Natural killer cell (primary cell): Measurements from ENCODE around the gene MRFAP1. TPM values are rescaled to one million over a fixed set of nuclear protein-coding genes. Genes with fewer than 3 reads are reported as not detected.
A peak's percentile ranks its signal among the peaks of the same experiment; 100 is the strongest.

Source experiments
- ATAC-seq, 3 donors: fragments of 150-1000 bp in 2 of 3; fragments of 200-7000 bp in 1 of 3; cut with Tn5 transposase; 1 replicate in 1 of 3; 2 replicates in 2 of 3; pipeline ENCODE4 v1.10.0; 2021; ENCODE audit warnings: mild to moderate bottlenecking in 2 of 3, moderate library complexity in 2 of 3
- DNase-seq, 2 donors: peaks; one replicate each; pipeline versions ENCODE4 v3.0.0 to v3.0.0-alpha.2; 2013 to 2021; ENCODE audit warnings: mixed read lengths in 1 of 2
- H3K27ac ChIP-seq: one replicate; pipeline ENCODE4 v1.5.1; 2013; ENCODE audit warnings: mild to moderate bottlenecking, low read length
- H3K27me3 ChIP-seq: one replicate; pipeline ENCODE4 v1.6.1; 2013; ENCODE audit warnings: low read length; ENCODE audit not compliant: control insufficient read depth, insufficient read depth
- H3K36me3 ChIP-seq: one replicate; pipeline ENCODE4 v1.6.1; 2013; ENCODE audit warnings: low read length; ENCODE audit not compliant: control insufficient read depth, insufficient read depth
- H3K4me1 ChIP-seq: one replicate; pipeline ENCODE4 v1.6.1; 2013; ENCODE audit warnings: low read length; ENCODE audit not compliant: control insufficient read depth, insufficient read depth
- H3K4me3 ChIP-seq: one replicate; pipeline ENCODE4 v1.5.1; 2013; ENCODE audit warnings: low read length
- H3K9me3 ChIP-seq: one replicate; pipeline ENCODE4 v1.6.1; 2013; ENCODE audit warnings: low read length; ENCODE audit not compliant: control insufficient read depth, insufficient read depth
- H3K27ac Mint-ChIP-seq, 2 donors: one replicate each; pipeline ENCODE4 v1.8.0; 2022; ENCODE audit warnings: mild to moderate bottlenecking in 2 of 2, mixed read lengths in 2 of 2, moderate library complexity in 1 of 2
- H3K27me3 Mint-ChIP-seq, 2 donors: one replicate each; pipeline ENCODE4 v1.8.0; 2022; ENCODE audit warnings: low read depth in 2 of 2, mixed read lengths in 2 of 2
- H3K36me3 Mint-ChIP-seq: one replicate; pipeline ENCODE4 v1.8.0; 2022; ENCODE audit warnings: mixed read lengths
- H3K4me1 Mint-ChIP-seq, 2 donors: one replicate each; pipeline ENCODE4 v1.8.0; 2022; ENCODE audit warnings: mixed read lengths in 2 of 2
- H3K4me3 Mint-ChIP-seq: one replicate; pipeline ENCODE4 v1.8.0; 2022; ENCODE audit warnings: mild to moderate bottlenecking, moderate library complexity, mixed read lengths
- H3K9me3 Mint-ChIP-seq, 2 donors: one replicate each; pipeline ENCODE4 v1.8.0; 2022; ENCODE audit warnings: mixed read lengths in 2 of 2
- CTCF ChIP-seq: fragments of 200-600 bp; IDR thresholded peaks from one replicate; pipeline ENCODE4 v1.8.0; 2022; ENCODE audit warnings: antibody characterized with exemption
- WGBS: methylation state at CpG from one replicate; pipeline ENCODE4 v1.1.7; 2013; ENCODE audit warnings: missing lambda C conversion rate; ENCODE audit not compliant: insufficient coverage; 5-methylcytosine and 5-hydroxymethylcytosine counted together
- intact Hi-C: fragments of 100-400 bp; cut with micrococcal nuclease; formaldehyde crosslinking; loops from one replicate; pipeline ENCODE4 v1.14.2; 2022
- total RNA-seq, 4 donors: library from RNA; stranded (reverse); fragments of 120-200 nt in 1 of 4; gene quantifications; one replicate each; pipeline versions ENCODE4 v1.2.3 to v1.2.4, GENCODE V29; 2013 to 2022

MRFAP1 gene
- total RNA-seq, 3 donors from 2014 or later (not counting 1 experiment from before 2014, with no cell fraction given), result 105 to 146 (median 146) TPM

- Mint-ChIP-seq H3K9me3 (no peaks in the 10 kb centered on the region), H3K36me3 (peaks cover 7% of the 10 kb centered on the region), H3K27ac (no peak overlapping the region), H3K27me3 (no peaks in the 10 kb centered on the region), H3K4me3 (no peak overlapping the region), H3K4me1 (no peaks in the 10 kb centered on the region)
- Histone ChIP-seq H3K4me3 (no peak overlapping the region), H3K9me3 (no peaks in the 10 kb centered on the region), H3K4me1 (no peaks in the 10 kb centered on the region), H3K36me3 (peaks cover 44% of the 10 kb centered on the region), H3K27ac (no peak overlapping the region), H3K27me3 (no peaks in the 10 kb centered on the region)
- no peak for TF ChIP-seq CTCF
- 98% methylated on average over 12 of the region's 13 CpGs for WGBS
- ATAC-seq (no peak), DNase-seq (no peak)
- intact Hi-C loops, result no loop called here
Measured at GRCh38 chr4:6619116-6619465, 21.4 kb upstream of the MRFAP1 start.

GRCh38 chr4:6619466-6620255, 20.8 kb upstream of the MRFAP1 start:
- no peak overlapping the region for H3K4me3 Mint-ChIP-seq
- TF ChIP-seq CTCF, result no peak
- H3K36me3 Mint-ChIP-seq, result peaks cover 7% of the 10 kb centered on the region
- Histone ChIP-seq H3K27me3 (no peaks in the 10 kb centered on the region), H3K36me3 (peaks cover 39% of the 10 kb centered on the region), H3K4me1 (no peaks in the 10 kb centered on the region), H3K9me3 (no peaks in the 10 kb centered on the region), H3K27ac (no peak overlapping the region), H3K4me3 (no peak overlapping the region)
- intact Hi-C loops, result no loop called here
- no peaks in the 10 kb centered on the region for H3K9me3 Mint-ChIP-seq
- no peaks in the 10 kb centered on the region for H3K27me3 Mint-ChIP-seq
- WGBS, result 98% methylated on average over 24 of the region's 24 CpGs
- no peak for DNase-seq
- H3K4me1 Mint-ChIP-seq, result no peaks in the 10 kb centered on the region
- ATAC-seq, result no peak
- H3K27ac Mint-ChIP-seq, result no peak overlapping the region

GRCh38 chr4:6620296-6620695, 20.2 kb upstream of the MRFAP1 start:
- no peak for TF ChIP-seq CTCF
- no peaks in the 10 kb centered on the region for H3K27me3 ChIP-seq
- no peaks in the 10 kb centered on the region for H3K4me1 ChIP-seq
- H3K27ac ChIP-seq, result no peak overlapping the region
- no peaks in the 10 kb centered on the region for H3K4me1 Mint-ChIP-seq
- no peaks in the 10 kb centered on the region for H3K9me3 Mint-ChIP-seq
- H3K9me3 ChIP-seq, result no peaks in the 10 kb centered on the region
- no peak for ATAC-seq
- WGBS, result 95% methylated on average over 10 of the region's 10 CpGs
- DNase-seq, result no peak
- no peak overlapping the region for H3K4me3 Mint-ChIP-seq
- no peaks in the 10 kb centered on the region for H3K27me3 Mint-ChIP-seq
- intact Hi-C loops, result no loop called here
- no peak overlapping the region for H3K4me3 ChIP-seq
- peaks cover 7% of the 10 kb centered on the region for H3K36me3 Mint-ChIP-seq
- peak overlapping the region in 1 of 2 donors; percentile 13 for H3K27ac Mint-ChIP-seq
- peaks cover 34% of the 10 kb centered on the region for H3K36me3 ChIP-seq
